Measurements from ENCODE around the gene EXD3.

Gene EXD3

GRCh38 chr9:137409515-137409914 is 13.4 kb downstream of the EXD3 start:
- no peak for DNase-seq

DNA sequence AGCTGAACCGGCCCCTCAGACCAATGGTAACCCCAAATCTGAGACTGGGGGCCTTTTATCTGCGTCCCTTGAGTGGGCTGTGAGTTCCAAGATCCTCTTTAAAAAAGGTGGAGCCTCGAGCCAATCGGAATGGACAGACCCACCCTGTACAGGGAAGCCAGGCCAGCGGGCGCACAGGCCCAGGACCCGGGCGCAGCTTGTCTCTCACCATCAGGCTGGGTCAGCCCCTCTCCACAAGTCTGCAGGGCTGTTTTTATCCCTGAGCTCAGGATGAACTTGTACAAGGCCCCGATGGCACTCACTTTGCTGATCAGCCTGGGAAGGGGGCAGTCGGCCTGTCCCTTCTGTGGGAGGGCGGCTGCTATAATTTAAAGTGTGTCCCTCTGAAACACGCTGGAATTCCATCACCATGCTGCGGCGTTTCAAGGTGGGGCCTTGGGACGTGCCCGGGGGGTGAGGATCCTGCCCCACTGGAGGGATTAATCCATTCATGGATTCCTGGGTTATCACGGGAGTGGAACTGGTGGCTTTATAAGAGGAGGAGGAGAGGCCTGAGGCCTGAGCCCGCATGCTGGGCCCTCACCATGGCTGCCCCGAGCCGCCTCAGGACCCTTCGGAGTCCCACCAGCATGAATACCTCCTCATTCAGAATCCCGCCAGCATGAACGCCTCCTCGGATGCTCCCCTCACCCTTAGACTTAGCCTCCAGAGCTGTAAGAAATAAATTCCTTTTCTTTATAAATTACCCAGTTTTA is 14.1 kb downstream of the EXD3 start:
- no peak for DNase-seq

- no peak for DNase-seq
Observed at GRCh38 chr9:137407590-137408300, 15.2 kb downstream of the EXD3 start.

GRCh38 chr9:137406876-137407589 is 15.9 kb downstream of the EXD3 start:
- no peak for DNase-seq

DNA sequence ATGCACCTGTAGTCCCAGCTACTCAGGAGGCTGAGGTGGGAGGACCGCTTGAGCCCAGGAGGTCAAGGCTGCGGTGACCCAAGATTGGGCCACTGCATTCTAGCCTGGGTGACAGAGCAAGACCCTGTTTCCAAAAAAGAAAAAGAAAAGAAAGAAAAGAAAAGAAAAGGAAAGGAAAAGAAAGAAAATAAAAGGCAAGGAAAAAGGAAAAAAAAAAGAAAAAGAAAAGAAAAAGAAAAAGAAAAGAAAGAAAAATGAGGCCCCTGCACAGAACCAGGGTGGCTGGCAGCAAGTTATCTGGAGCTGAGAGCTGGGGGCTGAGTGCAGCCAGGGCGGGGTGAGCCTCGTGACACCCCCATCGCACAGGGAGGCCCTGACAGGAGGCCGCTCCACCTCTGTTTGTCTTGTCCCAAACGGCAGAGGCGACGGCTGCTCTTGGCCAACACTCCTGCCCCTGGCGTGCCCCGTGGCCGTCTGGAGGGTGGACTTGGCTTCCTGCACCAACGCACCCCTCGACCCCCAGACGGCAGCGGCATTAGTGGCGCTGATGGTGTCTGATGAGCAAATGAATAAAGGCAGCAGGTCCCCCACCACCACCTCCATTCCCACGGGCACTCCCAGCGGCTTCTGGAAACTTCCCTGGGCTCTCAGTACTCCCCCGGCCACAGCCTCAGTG is 16.7 kb downstream of the EXD3 start:
- DNase-seq, result no peak

DNA sequence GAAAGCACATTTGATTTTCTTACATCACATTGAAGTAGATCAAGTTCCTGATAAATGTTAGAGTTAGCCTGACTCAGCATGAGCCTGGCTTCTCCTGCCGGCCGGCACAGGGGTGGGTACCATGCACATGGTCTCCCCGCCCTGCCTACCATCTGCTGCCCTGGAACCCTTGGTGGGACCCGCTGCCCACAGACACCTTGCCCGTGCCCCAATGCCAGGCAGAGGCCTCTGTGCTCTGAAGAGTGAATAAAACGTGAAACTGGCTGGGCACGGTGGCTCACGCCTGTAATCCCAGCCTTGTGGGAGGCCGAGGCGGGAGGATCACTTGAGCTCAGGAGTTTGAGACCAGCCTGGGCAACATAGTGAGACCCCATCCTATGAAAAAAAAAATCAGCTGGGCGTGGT is 17.3 kb downstream of the EXD3 start:
- DNase-seq, result no peak

- DNase-seq, result no peak
Observed at GRCh38 chr9:137404961-137405567, 17.9 kb downstream of the EXD3 start.

GRCh38 chr9:137403269-137403668 is 19.7 kb downstream of the EXD3 start:
- no peak for DNase-seq

DNA sequence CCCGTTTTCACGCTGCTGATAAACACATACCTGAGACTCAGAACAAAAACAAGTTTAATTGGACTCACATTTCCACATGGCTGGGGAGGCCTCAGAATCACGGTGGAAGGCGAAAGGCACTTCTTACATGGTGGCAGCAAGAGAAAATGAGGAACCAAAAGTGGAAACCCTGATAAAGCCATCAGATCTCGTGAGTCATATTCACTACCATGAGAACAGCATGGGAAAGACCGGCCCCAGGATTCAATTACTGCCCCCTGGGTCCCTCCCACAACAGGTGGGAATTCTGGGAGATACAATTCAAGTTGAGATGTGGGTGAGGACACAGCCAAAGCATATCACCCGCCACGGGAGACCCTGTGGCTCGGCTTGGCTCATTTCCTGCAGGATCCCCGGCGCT is 20.2 kb downstream of the EXD3 start:
- no peak for DNase-seq

GRCh38 chr9:137398561-137399468 is 24.1 kb downstream of the EXD3 start:
- no peak for DNase-seq

- DNase-seq, result no peak
Observed at GRCh38 chr9:137397675-137398423, 25.1 kb downstream of the EXD3 start.

DNA sequence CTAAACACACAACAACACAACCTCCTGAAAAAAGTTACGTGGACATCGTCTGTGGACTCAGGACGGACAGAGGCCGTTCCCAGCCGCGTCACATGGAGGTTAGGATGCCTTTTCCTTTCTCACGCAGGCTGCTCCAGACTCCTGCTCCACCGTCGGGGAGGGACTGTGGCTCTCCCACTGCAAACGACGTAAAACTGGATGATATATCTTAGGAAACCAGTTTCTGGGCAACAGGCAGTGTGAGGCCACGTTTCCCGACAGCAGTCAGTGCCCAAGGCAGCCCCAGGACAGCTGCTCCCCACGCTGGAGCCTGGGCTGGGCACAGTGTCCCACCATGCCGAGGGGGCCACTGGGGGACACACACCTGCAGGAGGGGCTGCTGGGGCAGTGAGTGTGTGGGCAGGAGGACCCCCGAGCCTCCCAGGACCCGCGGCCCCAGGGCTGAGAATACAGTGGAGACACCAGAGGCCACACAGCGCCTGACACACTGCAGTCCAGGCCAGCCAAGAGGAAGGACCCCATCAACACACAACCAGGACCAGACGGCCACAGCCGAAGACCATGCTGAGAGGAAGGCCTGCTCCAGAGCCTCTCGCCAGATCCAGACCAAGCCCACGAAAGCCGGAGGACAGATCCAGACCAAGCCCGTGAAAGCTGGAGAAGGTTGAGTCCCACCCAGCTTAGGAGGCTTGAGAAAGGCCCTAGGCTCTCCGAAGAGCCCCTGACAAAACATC is 26.2 kb downstream of the EXD3 start:
- no peak for DNase-seq

DNA sequence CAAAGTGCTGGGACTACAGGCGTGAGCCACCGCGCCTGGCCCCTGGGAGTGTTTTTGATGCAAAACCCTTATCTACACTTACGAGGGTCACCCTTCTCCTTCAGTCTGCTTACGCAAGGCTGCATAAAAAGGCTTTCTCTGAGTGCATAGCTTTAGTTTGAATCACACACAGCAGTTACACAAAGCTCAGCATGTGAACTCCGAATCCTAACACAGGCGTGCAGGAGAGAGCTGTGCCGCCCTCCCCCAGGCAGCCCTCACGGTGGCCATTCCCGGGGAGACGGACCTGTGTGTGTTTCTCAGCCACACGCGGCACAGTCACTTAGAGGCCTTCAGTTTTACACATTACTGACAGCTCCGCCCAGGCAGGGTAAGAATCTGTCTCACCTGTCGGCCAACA is 26.7 kb downstream of the EXD3 start:
- no peak for DNase-seq

DNA sequence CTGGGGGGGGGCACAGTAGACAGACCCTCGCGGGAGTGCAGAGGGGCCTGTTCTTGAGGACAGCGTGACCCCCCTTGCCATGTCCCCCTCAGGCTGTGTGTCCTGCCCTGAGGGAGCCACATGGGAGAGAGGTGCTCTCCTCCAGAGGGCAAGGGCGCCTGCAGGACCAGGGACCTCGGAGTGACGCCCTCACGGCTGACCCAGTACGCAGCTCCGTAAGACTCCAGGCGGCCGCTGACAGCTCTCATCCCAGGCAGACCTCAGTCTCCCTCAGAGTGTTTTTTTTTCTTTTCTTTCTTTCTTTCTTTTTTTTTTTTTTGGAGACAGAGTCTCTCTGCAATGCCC is 27.3 kb downstream of the EXD3 start:
- no peak for DNase-seq

DNA sequence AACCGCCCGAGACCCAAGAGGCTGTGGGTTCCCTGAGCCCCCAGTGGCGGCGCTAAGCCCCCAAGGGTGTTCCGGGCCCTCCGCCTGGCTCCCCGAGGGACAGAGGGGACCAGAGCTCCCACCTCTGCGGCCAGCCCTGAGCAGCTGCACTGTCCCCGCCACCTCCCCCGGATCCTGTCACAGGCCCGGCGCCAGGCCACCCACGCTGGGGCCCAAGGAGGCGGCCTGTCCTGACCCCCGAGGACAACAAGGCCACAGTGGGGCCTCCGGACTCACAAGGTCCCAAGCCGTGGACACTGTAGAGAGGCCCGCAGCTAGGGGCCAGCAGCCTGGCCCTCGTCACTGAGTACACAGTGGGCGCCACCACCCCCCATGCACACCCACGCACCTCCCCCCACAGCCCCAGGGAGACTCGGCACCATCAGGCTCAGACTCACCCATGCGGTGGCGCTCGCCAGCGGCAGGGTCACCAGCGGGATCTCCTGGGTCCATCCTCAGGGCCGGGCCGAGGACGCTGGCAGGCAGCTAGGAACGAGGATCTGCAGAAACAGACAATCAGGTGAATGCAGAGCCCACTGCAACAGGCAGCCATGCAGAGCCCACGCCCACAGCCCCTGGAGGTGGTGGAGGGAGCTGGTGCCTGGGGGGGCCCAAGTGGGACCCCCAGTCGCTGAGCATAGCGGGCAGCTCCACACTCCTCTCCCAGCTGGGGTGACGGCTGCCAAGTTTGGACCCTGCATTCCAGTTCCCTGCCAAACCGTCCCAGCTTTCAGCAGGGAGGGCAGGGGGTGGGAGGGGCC is 27.9 kb downstream of the EXD3 start:
- DNase-seq, result no peak

DNA sequence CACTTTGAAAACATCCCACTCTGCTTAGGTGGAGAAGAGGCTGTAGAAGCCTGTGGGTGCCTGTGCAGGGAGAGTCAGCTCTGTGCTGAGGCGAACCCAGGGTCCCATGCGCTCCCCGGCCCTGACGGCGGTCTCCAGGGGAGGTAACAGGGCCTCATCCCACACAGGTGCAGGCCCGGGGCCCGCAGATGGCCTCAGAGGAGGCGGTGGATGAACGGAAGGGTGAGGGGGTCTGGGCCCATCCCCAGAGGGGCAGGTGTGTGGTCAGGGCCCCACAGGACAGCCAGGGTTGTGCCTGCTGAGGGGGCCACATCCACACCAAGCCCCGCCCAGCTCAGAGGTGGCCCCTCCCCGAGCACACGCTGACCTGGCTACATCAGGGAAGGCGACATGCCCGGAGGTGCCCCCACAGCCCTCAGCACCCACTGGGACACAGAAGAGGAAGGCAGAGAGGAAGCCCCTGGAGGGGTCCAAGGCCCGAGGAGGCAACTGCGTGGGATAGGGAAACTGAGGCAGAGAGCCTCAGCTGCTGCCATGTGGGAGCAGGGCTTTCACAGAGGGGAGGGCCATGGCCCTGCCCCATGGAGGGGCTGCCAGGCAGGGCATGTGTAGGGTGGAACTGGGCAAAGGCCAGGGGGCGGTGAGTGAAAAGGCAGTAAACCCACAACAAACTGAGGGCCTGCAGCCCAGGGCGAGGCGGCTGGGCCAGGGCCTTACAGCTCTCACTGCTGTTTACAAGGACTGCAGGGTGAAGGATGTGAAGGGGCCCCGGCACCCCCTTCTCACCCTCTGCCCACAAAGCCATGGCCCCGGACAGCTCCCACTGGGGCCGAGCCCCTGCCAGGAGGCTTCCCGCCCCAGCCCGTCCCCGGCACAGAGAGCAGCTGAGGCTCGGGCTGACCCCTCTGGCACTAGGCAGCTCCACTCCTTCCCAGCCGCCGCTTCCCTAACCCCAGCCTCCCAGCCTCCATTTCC is 29.5 kb downstream of the EXD3 start:
- DNase-seq, result no peak

- no peak for DNase-seq
Observed at GRCh38 chr9:137392232-137393007, 30.5 kb downstream of the EXD3 start.

DNA sequence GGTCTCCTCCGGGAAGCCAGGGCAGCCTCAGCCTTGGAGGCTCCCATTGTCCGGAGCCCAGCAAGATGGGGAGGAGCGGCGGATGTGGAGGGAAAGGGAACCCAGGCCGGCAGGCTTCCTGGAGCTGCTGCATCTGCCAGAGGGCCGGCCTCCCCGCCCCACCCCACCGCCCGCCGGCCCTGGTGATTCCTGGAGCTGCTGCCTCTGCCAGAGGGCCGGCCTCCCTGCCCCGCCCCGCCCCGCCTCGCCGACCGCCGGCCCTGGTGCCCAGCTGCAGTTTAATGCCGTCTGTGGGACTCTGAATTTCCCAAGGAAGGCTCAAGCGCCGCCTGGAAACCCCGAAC is 31.6 kb downstream of the EXD3 start:
- no peak for DNase-seq
